ENCODE measurements around the gene AADAT.

Gene AADAT

GRCh38 chr4:170027181-170027829, 62.5 kb downstream of the AADAT start:
- peak; percentile 88 for DNase-seq

GRCh38 chr4:170026253-170027021, 63.3 kb downstream of the AADAT start, which contains the start of gene MFAP3L:
Gene MFAP3L (minus strand): TSS chr4:170026395. CDS start chr4:170005877, 20,518 bp downstream.
- peak; percentile 75 for DNase-seq

- no peak for DNase-seq
Measured at GRCh38 chr4:170025523-170026252, 64.1 kb downstream of the AADAT start.

- no peak for DNase-seq
Measured at GRCh38 chr4:170022211-170022610, 67.5 kb downstream of the AADAT start.

- no peak for DNase-seq
Measured at GRCh38 chr4:170017252-170017651, 72.5 kb downstream of the AADAT start.

GRCh38 chr4:170015285-170015684, 74.5 kb downstream of the AADAT start:
- DNase-seq, result no peak

GRCh38 chr4:170014359-170015011, 75.3 kb downstream of the AADAT start:
- DNase-seq, result peak; percentile 81

GRCh38 chr4:170012629-170012958, 77.2 kb downstream of the AADAT start:
- DNase-seq, result no peak

- no peak for DNase-seq
Measured at GRCh38 chr4:170011921-170012628, 77.7 kb downstream of the AADAT start.

Measured in kidney glomerular epithelial cell (primary cell).